OCI-LY3 (cell line): Measurements from ENCODE around the gene NCAPG.

Experiments
- EZH2phosphoT487 ChIP-seq: fragments of 200-600 bp; shearing (Covaris generic); IDR thresholded peaks from 2 replicates; pipeline ENCODE4 v1.6.1; 2018; ENCODE audit warnings: antibody characterized with exemption, mixed run types, low read depth
- TF ChIP-seq, protein P1 (sequence below): fragments of 200-600, 300-600 bp; sonication (generic); IDR thresholded peaks from 2 replicates; pipeline ENCODE4 v1.5.1; 2014; ENCODE audit warnings: antibody characterized with exemption, low read length, low read depth

DNA sequence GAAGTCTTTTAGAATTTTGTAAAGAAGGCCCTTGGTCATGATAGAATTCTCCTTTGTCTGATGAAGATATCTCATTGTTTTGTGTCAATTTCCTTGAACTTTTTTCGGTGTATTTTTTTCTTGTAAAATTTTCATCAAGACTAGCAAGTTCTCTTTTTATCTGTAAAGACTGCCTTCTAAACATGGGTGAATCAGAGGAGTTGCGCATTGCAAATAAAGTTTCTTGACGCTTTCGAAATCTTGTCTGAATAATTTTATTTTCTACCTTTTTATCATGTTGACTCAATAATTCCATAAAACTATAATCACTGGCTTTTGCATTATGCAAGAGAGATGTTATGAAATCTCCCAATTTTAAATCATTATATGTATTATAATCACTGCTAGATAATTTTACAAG is 66.2 kb downstream of the NCAPG start:
- TF ChIP-seq, protein P1, sequence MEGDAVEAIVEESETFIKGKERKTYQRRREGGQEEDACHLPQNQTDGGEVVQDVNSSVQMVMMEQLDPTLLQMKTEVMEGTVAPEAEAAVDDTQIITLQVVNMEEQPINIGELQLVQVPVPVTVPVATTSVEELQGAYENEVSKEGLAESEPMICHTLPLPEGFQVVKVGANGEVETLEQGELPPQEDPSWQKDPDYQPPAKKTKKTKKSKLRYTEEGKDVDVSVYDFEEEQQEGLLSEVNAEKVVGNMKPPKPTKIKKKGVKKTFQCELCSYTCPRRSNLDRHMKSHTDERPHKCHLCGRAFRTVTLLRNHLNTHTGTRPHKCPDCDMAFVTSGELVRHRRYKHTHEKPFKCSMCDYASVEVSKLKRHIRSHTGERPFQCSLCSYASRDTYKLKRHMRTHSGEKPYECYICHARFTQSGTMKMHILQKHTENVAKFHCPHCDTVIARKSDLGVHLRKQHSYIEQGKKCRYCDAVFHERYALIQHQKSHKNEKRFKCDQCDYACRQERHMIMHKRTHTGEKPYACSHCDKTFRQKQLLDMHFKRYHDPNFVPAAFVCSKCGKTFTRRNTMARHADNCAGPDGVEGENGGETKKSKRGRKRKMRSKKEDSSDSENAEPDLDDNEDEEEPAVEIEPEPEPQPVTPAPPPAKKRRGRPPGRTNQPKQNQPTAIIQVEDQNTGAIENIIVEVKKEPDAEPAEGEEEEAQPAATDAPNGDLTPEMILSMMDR, result no peak
- TF ChIP-seq EZH2phosphoT487, result no peak
